HepG2 (cell line): Measurements from ENCODE around the gene SLC22A23. TPM values are rescaled to one million over a fixed set of nuclear protein-coding genes. Genes with fewer than 3 reads are reported as not detected.
A peak's percentile ranks its signal among the peaks of the same experiment; 100 is the strongest.

Experiments
- AGO2 ChIP-seq: fragments of 200-400 bp; formaldehyde crosslinking; optimal IDR thresholded peaks from 2 replicates; pipeline ENCODE3; 2017; ENCODE audit warnings: mild to moderate bottlenecking, low read depth, low read length, moderate library complexity
- CHD4 ChIP-seq: fragments of 200-600 bp; sonication (generic); IDR thresholded peaks from 2 replicates; pipeline ENCODE4 v1.7.0; 2017; ENCODE audit warnings: mild to moderate bottlenecking, low read length, borderline replicate concordance
- E2F5 ChIP-seq: sonication (generic); formaldehyde crosslinking; conservative IDR thresholded peaks from 2 replicates; pipeline ENCODE4 v1.4.0; 2020; ENCODE audit warnings: missing genetic modification reagents
- EHMT2 ChIP-seq: fragments of 200-600 bp; sonication (generic); IDR thresholded peaks from 2 replicates; pipeline ENCODE4 v1.7.0; 2017; ENCODE audit warnings: antibody characterized with exemption, low read depth, low read length, borderline replicate concordance
- FOXO1 ChIP-seq: sonication (generic); formaldehyde crosslinking; IDR thresholded peaks from 2 replicates; pipeline ENCODE4 v1.4.0; 2020; ENCODE audit warnings: missing genetic modification reagents
- GMEB1 ChIP-seq: sonication (generic); formaldehyde crosslinking; IDR thresholded peaks from 2 replicates; pipeline ENCODE4 v1.5.1; 2020; ENCODE audit warnings: missing genetic modification reagents, mild to moderate bottlenecking, borderline replicate concordance
- GPN1 ChIP-seq: sonication (generic); formaldehyde crosslinking; IDR thresholded peaks from 2 replicates; pipeline ENCODE4 v1.5.1; 2020; ENCODE audit warnings: missing genetic modification reagents, borderline replicate concordance
- MAFK ChIP-seq, 2 experiments: IDR thresholded peaks in 1 of 2; conservative IDR thresholded peaks in 1 of 2; 2 replicates each; pipeline ENCODE4 v1.6.1; 2011; ENCODE audit warnings: improper control_type of control experiment in 2 of 2, low read length in 2 of 2
- MED8 ChIP-seq: sonication (generic); formaldehyde crosslinking; IDR thresholded peaks from 2 replicates; pipeline ENCODE4 v1.8.1; 2023; ENCODE audit warnings: mild to moderate bottlenecking, missing genetic modification reagents; ENCODE audit not compliant: insufficient replicate concordance
- MEF2D ChIP-seq: sonication (generic); formaldehyde crosslinking; IDR thresholded peaks from 2 replicates; pipeline ENCODE4 v1.5.1; 2020; ENCODE audit warnings: mild to moderate bottlenecking, missing genetic modification reagents
- TARDBP ChIP-seq: sonication (generic); formaldehyde crosslinking; IDR thresholded peaks from 2 replicates; pipeline ENCODE4 v1.8.0; 2022; ENCODE audit warnings: mild to moderate bottlenecking, missing genetic modification reagents
- TBP ChIP-seq: sonication (generic); formaldehyde crosslinking; IDR thresholded peaks from 2 replicates; pipeline ENCODE4 v1.5.0; 2020; ENCODE audit warnings: missing genetic modification reagents
- TFAP4 ChIP-seq: sonication (generic); IDR thresholded peaks from 2 replicates; pipeline ENCODE4 v1.6.1; 2016; ENCODE audit warnings: low read depth, borderline replicate concordance
- THRA ChIP-seq: sonication (generic); formaldehyde crosslinking; IDR thresholded peaks from 2 replicates; pipeline ENCODE4 v1.4.0; 2020; ENCODE audit warnings: missing genetic modification reagents, borderline replicate concordance
- WIZ ChIP-seq: sonication (generic); formaldehyde crosslinking; IDR thresholded peaks from 2 replicates; pipeline ENCODE4 v1.5.1; 2020; ENCODE audit warnings: mild to moderate bottlenecking, missing genetic modification reagents
- ZNF138 ChIP-seq: sonication (generic); formaldehyde crosslinking; IDR thresholded peaks from 2 replicates; pipeline ENCODE4 v1.5.0; 2020; ENCODE audit warnings: mild to moderate bottlenecking, low read depth, missing genetic modification reagents
- ZNF256 ChIP-seq: sonication (generic); formaldehyde crosslinking; conservative IDR thresholded peaks from 2 replicates; pipeline ENCODE4 v1.4.0; 2020; ENCODE audit warnings: missing genetic modification reagents
- ZNF335 ChIP-seq: sonication (generic); formaldehyde crosslinking; IDR thresholded peaks from 2 replicates; pipeline ENCODE4 v1.4.0; 2020; ENCODE audit warnings: missing genetic modification reagents
- ZNF710 ChIP-seq: sonication (generic); formaldehyde crosslinking; IDR thresholded peaks from 2 replicates; pipeline ENCODE4 v1.5.0; 2020; ENCODE audit warnings: mild to moderate bottlenecking, missing genetic modification reagents, borderline replicate concordance
- ZNF891 ChIP-seq: sonication (generic); formaldehyde crosslinking; IDR thresholded peaks from 2 replicates; pipeline ENCODE4 v1.5.0; 2020; ENCODE audit warnings: mild to moderate bottlenecking, missing genetic modification reagents
- polyA plus RNA-seq, 8 experiments: library from polyadenylated mRNA; depleted of rRNA in 3 of 8; stranded (reverse) in 7 of 8; unstranded in 1 of 8; fragments of >200 nt; fragmentation: Illumina TruSeq in 4 of 8; extraction: Trizol in 4 of 8; gene quantifications; 2 replicates each; pipeline versions ENCODE4 v1.2.1 to v1.2.3, GENCODE V29; 2011 to 2016; ENCODE audit warnings: low read depth in 4 of 8, missing spikeins in 1 of 8, mixed read lengths in 1 of 8; ENCODE audit not compliant: insufficient read depth in 1 of 8
- total RNA-seq, 5 experiments: library from RNA; depleted of rRNA; stranded (reverse); fragments of >200 nt; fragmentation: Illumina TruSeq; extraction: Trizol; gene quantifications; 2 replicates each; pipeline ENCODE4 v1.2.3, GENCODE V29; 2016; ENCODE audit warnings: low read depth in 1 of 5

The SLC22A23 gene
- total and polyA plus RNA-seq, 2 of the 13 experiments (the other 11 are each of a cell fraction or from before 2014, with no cell fraction given) = 11.8 to 17.5 TPM

DNA sequence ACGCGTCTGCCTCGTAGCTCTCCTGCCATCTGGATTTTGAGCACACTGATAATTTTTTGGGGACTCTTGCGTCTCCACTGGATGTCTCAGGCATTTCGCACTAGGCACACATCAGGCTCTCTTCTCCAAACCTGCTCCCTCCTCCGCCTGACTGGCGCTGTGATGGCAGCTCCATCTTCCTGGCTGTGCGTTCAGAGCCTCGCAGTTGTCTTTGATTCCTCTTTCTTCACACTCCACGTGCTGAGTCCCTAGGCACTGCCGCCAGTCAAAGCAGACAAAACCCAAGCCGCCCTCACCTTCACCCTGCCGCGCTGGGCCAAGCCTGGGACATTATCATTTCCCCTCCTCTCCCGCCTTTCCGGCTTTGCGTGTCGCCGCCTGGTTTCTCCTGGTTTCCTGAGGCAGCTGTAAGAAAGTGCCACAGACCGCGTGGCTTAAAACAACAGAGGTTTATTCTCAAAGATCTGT is 197.3 kb downstream of the SLC22A23 start (continued):
- TF ChIP-seq TARDBP (CRISPR knock-in tag) = no peak
- no peak; the same call in 1 of the 2 replicates for TF ChIP-seq WIZ (CRISPR knock-in tag)
- no peak for TF ChIP-seq E2F5 (CRISPR knock-in tag)
- TF ChIP-seq TFAP4 = no peak
- no peak for TF ChIP-seq EHMT2
- TF ChIP-seq CHD4 = no peak
- no peak for TF ChIP-seq ZNF138
- TF ChIP-seq MED8 (CRISPR knock-in tag) = peak; percentile 40
- no peak for TF ChIP-seq ZNF710
- 0 out of 2 replicates have a peak, but pooled peaks have one; percentile 44 for TF ChIP-seq ZNF335 (CRISPR knock-in tag)
- no peak for TF ChIP-seq MAFK (conservative IDR thresholded peaks at IDR 0.05 in 1 of 2, IDR thresholded peaks at IDR 0.05 in 1 of 2; ENCODE audit: low read length in 2 of 2)
- TF ChIP-seq AGO2 = peak; percentile 44
- TF ChIP-seq ZNF891 (CRISPR knock-in tag) = no peak; the same call in none of the 2 replicates
- TF ChIP-seq MEF2D (CRISPR knock-in tag) = no peak
- TF ChIP-seq GPN1 (CRISPR knock-in tag) = no peak
- TF ChIP-seq FOXO1 (CRISPR knock-in tag) = peak; percentile 41; the same call in 1 of the 2 replicates
- TF ChIP-seq TBP (CRISPR knock-in tag) = no peak
- TF ChIP-seq ZNF256 = no peak
- 0 out of 2 replicates have a peak, but pooled peaks have one; percentile 9 for TF ChIP-seq THRA (CRISPR knock-in tag)
- no peak for TF ChIP-seq GMEB1 (CRISPR knock-in tag)
